ENCODE data around the gene CFAP300. TPM values are rescaled to one million over a fixed set of nuclear protein-coding genes. Genes with fewer than 3 reads are reported as not detected.

CFAP300 gene
- polyA plus RNA-seq, 2 of the 4 experiments (the other 2 are of a cell fraction): 8.2 to 17.1 TPM

- TF ChIP-seq BHLHE40 (IDR thresholded peaks at IDR 0.05; ENCODE audit: low read depth, low read length) (no peak), MAX (IDR thresholded peaks at IDR 0.05) (peak; percentile 60; the same call in 1 of the 2 replicates), NR3C1 (IDR thresholded peaks at IDR 0.05) (no peak), CHD4 (IDR thresholded peaks at IDR 0.05; ENCODE audit: borderline replicate concordance) (no peak), RAD21 (conservative IDR thresholded peaks at IDR 0.05 in 1 of 2, IDR thresholded peaks at IDR 0.05 in 1 of 2) (peak in 1 of 2 experiments; percentile 16; a peak in 2 of 5 replicates), JUN (IDR thresholded peaks at IDR 0.05) (no peak)
These were observed 64.0 kb downstream of the CFAP300 start (continued) for GRCh38 chr11:102111011-102111786.

- CTCF ChIA-PET: no interaction called here
- peaks cover 47% of the 10 kb centered on the region for H3K4me1 ChIP-seq
- peak overlapping the region; percentile 90 for H3K4me3 ChIP-seq
- peak overlapping the region; percentile 99 for H3K27ac ChIP-seq
- H3K4me2 ChIP-seq: peak overlapping the region; percentile 84
- DNase-seq (ENCODE audit: low read depth in 1 of 2, low spot score in 1 of 2) (peak; percentile 63 to 89), FAIRE-seq (peak; percentile 72), ATAC-seq (peak; percentile 58 to 76)
- POLR2A ChIA-PET: no interaction called here
- 1% methylated on average over 14 of the region's 20 CpGs for WGBS (ENCODE audit: missing lambda C conversion rate)
- H3K9me3 ChIP-seq: no peaks in the 10 kb centered on the region
- TF ChIP-seq FOXS1 (CRISPR knock-in tag; IDR thresholded peaks at IDR 0.05) (no peak), ZNF302 (CRISPR knock-in tag; IDR thresholded peaks at IDR 0.05) (no peak), HEYL (CRISPR knock-in tag; IDR thresholded peaks at IDR 0.05) (no peak), KDM5A (IDR thresholded peaks at IDR 0.05) (no peak), HMGXB4 (CRISPR knock-in tag; IDR thresholded peaks at IDR 0.05; ENCODE audit: borderline replicate concordance) (no peak), ZSCAN20 (CRISPR knock-in tag; IDR thresholded peaks at IDR 0.05) (no peak), REST (IDR thresholded peaks at IDR 0.05) (no peak), ELK1 (IDR thresholded peaks at IDR 0.05; ENCODE audit: low read depth, low read length) (no peak), PBX3 (IDR thresholded peaks at IDR 0.05) (no peak), PHF8 (IDR thresholded peaks at IDR 0.05; ENCODE audit: borderline replicate concordance, low read depth) (no peak), ESRRA (IDR thresholded peaks at IDR 0.05; ENCODE audit: borderline replicate concordance, low read length) (no peak), FOSB (CRISPR knock-in tag; IDR thresholded peaks at IDR 0.05) (no peak), USF2 (IDR thresholded peaks at IDR 0.05) (no peak), CHD2 (IDR thresholded peaks at IDR 0.05; ENCODE audit: low read length, partially characterized antibody) (no peak), RARB (CRISPR knock-in tag; IDR thresholded peaks at IDR 0.05) (no peak), NFE2L2 (conservative IDR thresholded peaks at IDR 0.05; ENCODE audit: low read length) (no peak), SMC3 (IDR thresholded peaks at IDR 0.05) (0 out of 3 replicates have a peak, but pooled peaks have one; percentile 0), RNF2 (IDR thresholded peaks at IDR 0.05; ENCODE audit: borderline replicate concordance, low read depth) (no peak), ZFP36 (IDR thresholded peaks at IDR 0.05; ENCODE audit: borderline replicate concordance, partially characterized antibody) (no peak), NPAS2 (CRISPR knock-in tag; IDR thresholded peaks at IDR 0.05; ENCODE audit: borderline replicate concordance) (no peak), EP300 (IDR thresholded peaks at IDR 0.05) (peak in 1 of 2 experiments; percentile 30; a peak in 1 of 5 replicates), CBX8 (IDR thresholded peaks at IDR 0.05) (no peak)
These were observed 64.7 kb downstream of the CFAP300 start for GRCh38 chr11:102111787-102112508.

Data from A549 (cell line).